GM18507 (cell line): ENCODE measurements around the gene HIGD2A.

Source experiments
- DNase-seq: peaks from one replicate; pipeline ENCODE4 v3.0.0; 2011; ENCODE audit warnings: low read depth; ENCODE audit not compliant: insufficient read length; ENCODE audit errors: extremely low spot score
- FAIRE-seq: peaks from 2 replicates; lab custom pipeline; 2011; peaks lifted over from hg19 to GRCh38; lab: Jason Lieb, UNC

Gene HIGD2A

GRCh38 chr5:176366232-176366894 lies 22.2 kb upstream of the HIGD2A start:
- DNase-seq, result no peak
- FAIRE-seq, result no peak

GRCh38 chr5:176368726-176369125 lies 19.8 kb upstream of the HIGD2A start:
- DNase-seq, result no peak
- FAIRE-seq, result no peak

- FAIRE-seq (no peak), DNase-seq (no peak)
Measured at GRCh38 chr5:176369934-176370711, 18.4 kb upstream of the HIGD2A start.

- FAIRE-seq (no peak), DNase-seq (no peak)
Measured at GRCh38 chr5:176371621-176372539, 16.7 kb upstream of the HIGD2A start.

GRCh38 chr5:176373100-176373818 lies 15.3 kb upstream of the HIGD2A start:
- FAIRE-seq, result no peak
- no peak for DNase-seq

DNA sequence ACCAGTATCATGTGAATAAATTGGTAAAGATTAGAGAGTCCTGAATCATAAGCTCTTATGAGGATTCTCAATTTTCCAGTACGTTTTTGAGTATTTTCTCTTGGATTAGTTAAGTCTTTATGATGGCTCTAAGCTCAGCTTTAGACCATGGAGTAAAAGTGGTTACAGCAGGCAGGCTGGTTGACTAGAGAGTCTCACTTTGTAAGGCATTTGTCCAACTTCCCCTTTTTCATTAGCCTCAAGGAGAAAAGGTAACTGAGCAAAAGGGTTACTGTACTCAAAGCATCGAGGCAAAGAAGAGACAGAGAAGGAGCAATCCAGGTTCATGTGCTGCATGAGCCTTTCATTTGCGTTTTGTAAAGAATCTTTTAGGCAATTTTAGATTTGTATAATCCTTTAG lies 8.7 kb upstream of the HIGD2A start:
- no peak for DNase-seq
- FAIRE-seq, result no peak

- FAIRE-seq (no peak), DNase-seq (no peak)
Measured at GRCh38 chr5:176381423-176381822, 7.1 kb upstream of the HIGD2A start.

DNA sequence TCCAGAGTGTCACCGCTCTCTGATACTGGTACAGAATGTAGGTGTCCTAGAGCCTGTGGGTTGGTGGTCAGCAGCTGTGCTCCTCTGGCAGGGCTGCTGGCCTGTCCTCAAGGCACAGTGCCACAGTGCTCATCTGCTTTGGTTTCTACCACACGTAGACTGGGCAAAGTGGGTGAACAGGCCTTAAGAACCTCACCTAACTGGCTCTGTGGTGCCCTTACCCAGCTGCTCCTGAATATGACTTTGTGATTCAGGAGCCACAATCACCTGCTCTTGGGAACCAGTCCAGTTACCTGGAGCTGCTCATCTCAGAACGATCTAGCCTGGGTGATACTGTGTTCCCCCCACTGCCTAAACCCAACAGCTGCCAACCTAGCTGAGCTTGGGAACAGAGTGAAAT lies 6.6 kb upstream of the HIGD2A start:
- DNase-seq (no peak), FAIRE-seq (no peak)

DNA sequence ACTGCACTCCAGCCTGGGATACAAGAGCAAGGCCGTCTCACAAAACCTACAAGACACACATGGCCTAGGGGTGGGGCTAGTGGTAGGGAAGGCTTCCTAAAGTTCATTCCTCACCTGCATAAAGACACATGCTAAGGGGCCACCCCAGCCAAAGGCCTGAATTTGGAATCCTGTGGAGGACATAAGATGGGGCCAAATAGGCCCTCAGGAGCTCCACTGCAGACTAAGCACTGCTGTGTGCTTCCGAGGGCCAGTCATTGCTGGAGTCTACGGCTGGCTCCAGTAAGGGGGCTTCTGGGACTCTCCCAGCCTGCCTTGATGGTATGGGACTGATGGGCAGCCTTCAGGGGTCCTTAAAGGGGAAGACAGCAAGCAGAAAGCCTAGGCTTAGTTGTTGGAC lies 5.8 kb upstream of the HIGD2A start:
- FAIRE-seq (no peak), DNase-seq (no peak)

DNA sequence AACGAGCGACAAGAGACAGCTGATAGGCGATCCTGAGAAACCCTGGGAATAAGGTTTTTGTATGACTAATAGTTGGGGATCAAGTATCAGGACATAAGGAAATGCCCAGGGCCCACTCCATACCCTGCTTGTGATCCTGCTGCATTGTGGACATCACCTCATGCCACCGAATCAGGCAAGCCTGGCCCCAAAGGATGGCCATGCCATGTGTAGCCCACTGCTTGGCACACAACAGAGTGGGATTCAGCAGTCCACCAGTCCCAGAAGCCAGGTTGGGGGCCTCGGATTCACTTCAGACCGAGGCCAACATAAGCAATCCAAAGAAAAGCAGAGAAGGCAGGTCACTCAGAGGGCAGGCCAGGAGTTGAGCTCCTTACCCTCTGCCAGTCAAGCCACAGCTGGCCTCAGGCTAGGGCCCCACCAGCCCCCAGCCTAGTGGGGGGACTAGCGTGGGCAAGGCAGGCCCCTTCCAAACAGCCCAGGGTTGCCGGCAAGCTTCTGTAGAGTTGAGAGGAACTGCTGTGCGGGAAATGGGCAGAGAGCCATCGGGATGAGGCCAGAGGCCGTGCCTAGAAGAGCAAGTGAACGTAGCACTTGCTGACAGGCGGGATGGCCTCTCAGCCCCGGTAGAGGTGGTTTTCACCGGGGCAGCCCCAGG lies 5.2 kb upstream of the HIGD2A start:
- no peak for FAIRE-seq

GRCh38 chr5:176383961-176384360 lies 4.6 kb upstream of the HIGD2A start:
- DNase-seq (no peak), FAIRE-seq (no peak)

More for the DNA sequence above, 5.2 kb upstream of the HIGD2A start:
- DNase-seq, result no peak

DNA sequence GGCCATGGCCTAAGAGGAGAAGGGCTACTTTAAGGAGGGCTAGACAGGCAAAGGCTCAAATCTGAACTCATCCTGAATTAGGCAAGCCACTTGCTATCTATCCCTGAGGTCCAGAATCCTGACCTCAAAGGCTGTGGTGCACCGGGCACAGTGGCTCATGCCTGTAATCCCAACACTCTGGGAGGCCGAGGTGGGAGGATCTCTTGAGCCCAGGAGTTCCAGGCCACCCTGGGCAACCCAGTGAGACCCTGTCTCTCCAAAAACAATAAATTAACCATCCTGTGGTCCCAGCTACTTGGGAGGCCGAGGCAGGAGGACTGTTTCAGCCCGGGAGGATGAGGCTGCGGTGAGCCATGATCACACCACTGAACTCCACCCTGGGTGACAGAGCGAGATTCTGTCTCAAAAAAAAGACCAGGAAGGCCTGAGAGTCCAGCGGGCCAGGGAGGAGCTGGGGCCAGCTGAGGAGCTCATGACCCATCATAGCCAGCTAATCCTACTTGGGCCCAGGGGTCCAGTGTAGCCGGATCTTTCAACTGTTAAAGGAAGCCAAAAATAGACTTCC lies 4.1 kb upstream of the HIGD2A start:
- DNase-seq, result no peak
- FAIRE-seq, result no peak

DNA sequence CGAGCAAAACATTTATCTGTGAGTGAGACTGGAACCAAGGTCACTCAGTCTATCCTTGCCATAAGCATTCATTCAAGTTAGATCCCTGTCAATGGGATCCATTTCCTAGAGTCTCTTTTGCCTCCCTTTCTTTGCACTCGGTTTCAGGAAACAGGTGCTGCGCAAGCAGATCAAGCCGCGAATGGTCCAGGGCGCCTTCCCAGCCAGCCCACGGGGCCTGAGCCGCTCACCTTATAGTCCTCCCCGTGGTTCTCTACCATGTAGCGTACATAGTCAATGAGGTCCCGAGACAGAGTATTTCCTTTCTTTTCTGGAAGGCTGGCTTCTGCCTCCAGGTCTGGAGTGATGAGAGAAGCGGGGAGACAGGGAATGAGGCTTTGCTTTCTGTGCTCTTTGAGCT lies 3.6 kb upstream of the HIGD2A start:
- DNase-seq (no peak), FAIRE-seq (no peak)

GRCh38 chr5:176386491-176386890 lies 2.1 kb upstream of the HIGD2A start:
- no peak for DNase-seq
- FAIRE-seq, result no peak

DNA sequence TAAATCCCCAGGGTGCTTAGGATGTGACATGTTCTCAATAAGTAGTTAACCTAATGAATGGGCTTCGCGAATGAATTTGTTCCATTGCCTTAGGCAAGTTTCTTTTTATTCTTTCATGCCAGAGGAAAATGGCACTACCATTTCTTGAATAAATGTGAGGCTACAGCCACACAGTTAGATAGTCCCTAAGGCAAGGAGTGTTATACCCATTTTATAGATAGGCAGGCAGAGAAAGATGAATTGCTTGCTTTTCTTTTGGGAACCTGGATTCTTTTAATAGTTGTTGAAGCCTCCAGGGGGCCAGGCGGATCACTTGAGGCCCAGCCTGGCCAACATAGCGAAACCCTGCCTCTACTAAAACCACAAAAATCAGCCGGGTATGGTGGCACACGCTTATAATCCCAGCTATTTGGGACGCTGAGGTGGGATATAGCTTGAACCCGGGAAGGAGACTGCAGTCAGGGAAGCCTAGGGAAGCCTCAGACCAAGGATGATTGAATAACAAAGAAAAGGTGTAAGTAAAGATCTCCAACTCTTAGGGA lies 1.1 kb upstream of the HIGD2A start:
- FAIRE-seq (no peak), DNase-seq (no peak)

DNA sequence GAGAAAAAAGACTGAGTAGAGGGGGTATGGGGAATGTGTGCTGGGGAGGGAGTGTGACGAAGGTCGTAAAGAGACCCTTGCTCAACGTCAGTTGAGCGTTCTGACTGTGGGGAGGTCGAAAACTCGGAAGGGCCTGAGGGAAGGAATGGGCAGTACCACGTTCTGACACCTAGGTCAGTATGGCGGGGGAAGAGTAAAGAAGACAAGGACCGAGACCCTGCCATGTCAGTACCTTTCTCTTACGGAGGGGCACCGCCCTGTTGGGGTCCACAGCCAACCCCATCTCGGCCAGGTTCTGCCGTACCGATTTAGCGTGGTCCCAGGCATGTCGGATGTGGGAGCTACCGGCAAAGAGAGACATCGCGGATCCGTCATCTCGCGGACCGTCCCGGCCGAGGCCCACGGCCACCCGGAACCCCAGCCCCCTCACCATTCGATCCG lies 528 bp upstream of the HIGD2A start:
- DNase-seq (no peak), FAIRE-seq (no peak)

- no peak for DNase-seq
- FAIRE-seq, result peak; percentile 52
Measured at GRCh38 chr5:176389135-176390123, 878 bp downstream of the HIGD2A start.
